ENCODE measurements around the gene RAPGEF4. TPM values are rescaled to one million over a fixed set of nuclear protein-coding genes. Genes with fewer than 3 reads are reported as not detected.

RAPGEF4 gene
- total RNA-seq, 4 donors from 2014 or later = 2.5 to 7.9 (median 4.6) TPM

- ATAC-seq = no peak
- no peaks in the 10 kb centered on the region for H3K27me3 ChIP-seq
These were observed 241.2 kb downstream of the RAPGEF4 start for GRCh38 chr2:172976816-172977215.

GRCh38 chr2:172977270-172978062, 241.8 kb downstream of the RAPGEF4 start:
- Histone ChIP-seq H3K4me3 (no peak overlapping the region), H3K27ac (no peak overlapping the region), H3K9me3 (no peaks in the 10 kb centered on the region), H3K36me3 (no peaks in the 10 kb centered on the region), H3K4me1 (peaks cover 0 to 15% (median 0%) of the 10 kb centered on the region in 3 donors), H3K27me3 (no peaks in the 10 kb centered on the region)
- no peak for ATAC-seq
- TF ChIP-seq EP300 (IDR thresholded peaks at IDR 0.05) = no peak
- TF ChIP-seq CTCF (IDR thresholded peaks at IDR 0.05) = peak in 2 of 4 experiments; percentile 17 to 43
- 60 to 61% methylated on average over 1 to 7 of the region's 7 CpGs for WGBS, 2 donors (ENCODE audit: low coverage in 1 of 2)

More at GRCh38 chr2:172976816-172977215, 241.2 kb downstream of the RAPGEF4 start:
- Histone ChIP-seq H3K9me3 (no peaks in the 10 kb centered on the region), H3K4me1 (peaks cover 0 to 15% (median 0%) of the 10 kb centered on the region in 3 donors), H3K36me3 (no peaks in the 10 kb centered on the region), H3K27ac (no peak overlapping the region), H3K4me3 (no peak overlapping the region)
- WGBS, 2 donors (ENCODE audit: low coverage in 1 of 2) = 92% methylated on average over 2 to 5 of the region's 5 CpGs
- TF ChIP-seq CTCF (IDR thresholded peaks at IDR 0.05) (no peak), POLR2AphosphoS5 (IDR thresholded peaks at IDR 0.05) (no peak), POLR2A (IDR thresholded peaks at IDR 0.05) (no peak), EP300 (IDR thresholded peaks at IDR 0.05) (no peak)

DNA sequence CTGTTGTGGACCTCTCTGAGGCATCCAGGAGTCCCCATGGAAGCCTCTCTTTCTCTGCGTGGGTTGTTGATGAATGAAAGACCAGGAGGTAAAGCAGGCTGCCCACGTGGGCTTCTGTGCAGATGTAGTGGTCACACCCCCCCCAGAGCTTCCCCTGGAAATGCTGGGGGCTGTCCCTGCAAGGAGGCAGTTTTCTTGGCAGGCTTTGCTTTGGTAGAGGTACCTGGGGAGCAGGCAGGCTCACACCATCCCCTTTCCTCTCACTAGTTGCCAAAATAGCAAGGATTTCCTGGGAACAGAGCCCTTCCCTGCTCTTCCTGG, 242.4 kb downstream of the RAPGEF4 start:
- ATAC-seq = no peak
- no peaks in the 10 kb centered on the region for H3K9me3 ChIP-seq
- H3K4me1 ChIP-seq = peaks cover 0 to 15% (median 0%) of the 10 kb centered on the region in 3 donors
- no peaks in the 10 kb centered on the region for H3K27me3 ChIP-seq
- no peak overlapping the region for H3K27ac ChIP-seq
- 17% methylated on average over 1 of the region's 2 CpGs; no CpG with 5 or more reads in 1 of the 2 donors for WGBS, 2 donors (ENCODE audit: low coverage in 1 of 2)
- TF ChIP-seq EP300 (IDR thresholded peaks at IDR 0.05) (no peak), CTCF (IDR thresholded peaks at IDR 0.05) (no peak), POLR2A (IDR thresholded peaks at IDR 0.05) (no peak), POLR2AphosphoS5 (IDR thresholded peaks at IDR 0.05) (no peak)
- H3K4me3 ChIP-seq = no peak overlapping the region
- H3K36me3 ChIP-seq = no peaks in the 10 kb centered on the region

DNA sequence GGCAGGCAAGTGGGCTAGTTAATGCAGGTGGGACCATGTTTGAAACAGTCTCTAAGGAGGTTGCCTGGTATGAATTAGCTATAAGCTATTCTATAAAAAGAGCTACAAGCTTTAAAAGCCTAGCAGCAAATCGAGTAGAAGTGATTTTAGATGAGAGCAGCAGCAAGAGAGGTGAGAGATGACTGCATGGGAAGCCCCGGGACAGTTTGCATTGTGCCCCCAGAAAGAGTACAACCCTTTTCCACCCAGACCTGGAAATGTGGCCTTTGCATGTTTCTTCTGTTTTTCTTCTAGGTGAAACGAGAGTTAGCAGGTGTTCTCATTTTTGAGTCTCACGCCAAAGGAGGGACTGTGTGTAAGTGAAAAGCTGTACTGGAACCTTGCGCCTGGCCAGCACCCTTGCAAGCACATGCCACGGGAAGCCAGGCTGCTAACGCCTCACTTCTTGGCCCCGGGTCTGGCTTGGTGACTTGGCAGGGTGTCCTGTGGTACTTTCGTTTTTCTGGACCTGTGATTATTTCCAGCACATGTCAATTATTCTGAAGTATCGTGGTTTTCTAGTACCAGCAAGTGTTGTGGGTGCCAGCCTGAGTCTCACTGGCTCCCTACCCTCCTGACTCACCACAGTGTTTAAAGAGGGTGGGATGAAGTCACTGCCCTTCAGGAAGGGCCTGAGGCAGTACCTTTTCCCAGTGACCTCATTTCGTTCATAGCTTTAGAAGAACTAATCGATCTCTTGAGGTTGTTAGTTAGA, 249.7 kb downstream of the RAPGEF4 start:
- H3K27ac ChIP-seq = peak overlapping the region in 2 of 4 donors; percentile 14 to 25

More for the DNA sequence above, 249.7 kb downstream of the RAPGEF4 start:
- Histone ChIP-seq H3K27me3 (no peaks in the 10 kb centered on the region), H3K36me3 (no peaks in the 10 kb centered on the region), H3K4me3 (no peak overlapping the region), H3K4me1 (peaks cover 0 to 14% (median 3%) of the 10 kb centered on the region in 3 donors), H3K9me3 (no peaks in the 10 kb centered on the region)
- 42 to 53% methylated on average over 5 to 12 of the region's 12 CpGs for WGBS, 2 donors (ENCODE audit: low coverage in 1 of 2)
- ATAC-seq = peak; percentile 42
- TF ChIP-seq EP300 (IDR thresholded peaks at IDR 0.05) (no peak), POLR2A (IDR thresholded peaks at IDR 0.05) (no peak), POLR2AphosphoS5 (IDR thresholded peaks at IDR 0.05) (no peak), CTCF (IDR thresholded peaks at IDR 0.05) (no peak)

Data from gastroesophageal sphincter (tissue), 4 donors.